WTC11 (cell line): ENCODE data around the gene TMEM108. TPM values are rescaled to one million over a fixed set of nuclear protein-coding genes. Genes with fewer than 3 reads are reported as not detected.

Experiments used
- ATAC-seq: fragments of 200-7000 bp; cut with Tn5 transposase; 2 replicates; pipeline ENCODE4 v1.10.0; 2021; ENCODE audit warnings: mild to moderate bottlenecking, moderate library complexity
- CTCF ChIA-PET: fragments of 300-600 bp; sonication (Branson Sonifier 250); formaldehyde crosslinking; loops from one replicate; lab custom pipeline; 2021; ENCODE audit warnings: antibody characterized with exemption; lab: Charles Lee
- POLR2A ChIA-PET: fragments of 350-600 bp; sonication (Branson Sonifier 250); formaldehyde crosslinking; loops from one replicate; lab custom pipeline; 2021; ENCODE audit warnings: antibody characterized with exemption; lab: Charles Lee
- DNase-seq: peaks from one replicate; pipeline ENCODE4 v3.0.0; 2021; ENCODE audit warnings: low spot score
- H3K27ac Mint-ChIP-seq: 2 replicates; pipeline ENCODE4 v1.8.0; 2021; ENCODE audit warnings: mixed read lengths
- H3K27me3 Mint-ChIP-seq: 2 replicates; pipeline ENCODE4 v1.8.0; 2021; ENCODE audit warnings: low read depth, mild to moderate bottlenecking, moderate library complexity, mixed read lengths
- H3K36me3 Mint-ChIP-seq: 2 replicates; pipeline ENCODE4 v1.8.0; 2021; ENCODE audit warnings: mixed read lengths
- H3K4me1 Mint-ChIP-seq: 2 replicates; pipeline ENCODE4 v1.8.0; 2022; ENCODE audit warnings: mixed read lengths
- H3K4me3 Mint-ChIP-seq: 2 replicates; pipeline ENCODE4 v1.8.0; 2021; ENCODE audit warnings: mild to moderate bottlenecking, moderate library complexity, mixed read lengths
- H3K9me3 Mint-ChIP-seq: 2 replicates; pipeline ENCODE4 v1.8.0; 2021; ENCODE audit warnings: mixed read lengths
- CREB1 ChIP-seq: sonication (generic); formaldehyde crosslinking; IDR thresholded peaks from 2 replicates; pipeline ENCODE4 v1.8.0; 2023; ENCODE audit warnings: mild to moderate bottlenecking, missing genetic modification reagents
- ESRRA ChIP-seq: sonication (generic); formaldehyde crosslinking; IDR thresholded peaks from 2 replicates; pipeline ENCODE4 v1.8.1; 2022; ENCODE audit warnings: mild to moderate bottlenecking, missing genetic modification reagents, borderline replicate concordance
- HMGA2 ChIP-seq: fragments of 250-450 bp; sonication (Bioruptor Pico); IDR thresholded peaks from 2 replicates; pipeline ENCODE4 v1.4.0; 2021; ENCODE audit warnings: mild to moderate bottlenecking, moderate library complexity
- JUN ChIP-seq: sonication (generic); formaldehyde crosslinking; IDR thresholded peaks from 2 replicates; pipeline ENCODE4 v1.8.0; 2023; ENCODE audit warnings: mild to moderate bottlenecking, missing genetic modification reagents
- MXD4 ChIP-seq: fragments of 250-450 bp; sonication (Bioruptor Pico); IDR thresholded peaks from 2 replicates; pipeline ENCODE4 v1.8.0; 2021; ENCODE audit warnings: mild to moderate bottlenecking, moderate library complexity, borderline replicate concordance
- MYBL2 ChIP-seq: sonication (generic); formaldehyde crosslinking; IDR thresholded peaks from 2 replicates; pipeline ENCODE4 v1.8.1; 2023; ENCODE audit warnings: mild to moderate bottlenecking, moderate library complexity, missing genetic modification reagents
- NR2C2 ChIP-seq: sonication (generic); formaldehyde crosslinking; IDR thresholded peaks from 2 replicates; pipeline ENCODE4 v1.8.0; 2022; ENCODE audit warnings: mild to moderate bottlenecking, missing genetic modification reagents
- PRRX2 ChIP-seq: fragments of 250-450 bp; sonication (Bioruptor Pico); IDR thresholded peaks from 2 replicates; pipeline ENCODE4 v1.8.0; 2021; ENCODE audit warnings: mild to moderate bottlenecking
- RORB ChIP-seq: fragments of 250-450 bp; sonication (Bioruptor Pico); IDR thresholded peaks from 2 replicates; pipeline ENCODE4 v1.9.0; 2021; ENCODE audit warnings: mild to moderate bottlenecking
- SMAD3 ChIP-seq: sonication (generic); formaldehyde crosslinking; IDR thresholded peaks from 2 replicates; pipeline ENCODE4 v1.8.0; 2022; ENCODE audit warnings: missing genetic modification reagents, mild to moderate bottlenecking, borderline replicate concordance
- TCF7 ChIP-seq: sonication (generic); formaldehyde crosslinking; IDR thresholded peaks from 2 replicates; pipeline ENCODE4 v1.8.0; 2022; ENCODE audit warnings: mild to moderate bottlenecking, low read depth, missing genetic modification reagents, moderate library complexity
- TEAD1 ChIP-seq: sonication (generic); formaldehyde crosslinking; IDR thresholded peaks from 2 replicates; pipeline ENCODE4 v1.8.0; 2022; ENCODE audit warnings: mild to moderate bottlenecking, missing genetic modification reagents
- TP53 ChIP-seq: sonication (generic); formaldehyde crosslinking; IDR thresholded peaks from 2 replicates; pipeline ENCODE4 v1.8.1; 2023; ENCODE audit warnings: mild to moderate bottlenecking, missing genetic modification reagents
- ZNF219 ChIP-seq: sonication (generic); formaldehyde crosslinking; IDR thresholded peaks from 2 replicates; pipeline ENCODE4 v1.8.0; 2023; ENCODE audit warnings: missing genetic modification reagents, mild to moderate bottlenecking, borderline replicate concordance
- ZNF317 ChIP-seq: sonication (generic); formaldehyde crosslinking; IDR thresholded peaks from 2 replicates; pipeline ENCODE4 v1.8.1; 2023; ENCODE audit warnings: low read depth, mild to moderate bottlenecking, moderate library complexity, missing genetic modification reagents, borderline replicate concordance
- ZNF396 ChIP-seq: fragments of 250-450 bp; sonication (Bioruptor Pico); IDR thresholded peaks from 2 replicates; pipeline ENCODE4 v1.8.0; 2021; ENCODE audit warnings: mild to moderate bottlenecking, moderate library complexity, borderline replicate concordance
- ZNF423 ChIP-seq: fragments of 250-450 bp; sonication (Bioruptor Pico); IDR thresholded peaks from 2 replicates; pipeline ENCODE4 v2.1.2; 2022; ENCODE audit warnings: mild to moderate bottlenecking, moderate library complexity
- total RNA-seq: library from RNA; stranded (reverse); gene quantifications from 3 replicates; pipeline ENCODE4 v1.2.3, GENCODE V29; 2021
- TF ChIP-seq, protein P1 (sequence below): sonication (generic); formaldehyde crosslinking; IDR thresholded peaks from 2 replicates; pipeline ENCODE4 v1.8.0; 2023; ENCODE audit warnings: missing genetic modification reagents, mild to moderate bottlenecking, borderline replicate concordance
- TF ChIP-seq, protein P2 (sequence below): sonication (generic); formaldehyde crosslinking; IDR thresholded peaks from 2 replicates; pipeline ENCODE4 v1.8.1; 2022; ENCODE audit warnings: low read depth, missing genetic modification reagents, borderline replicate concordance
- TF ChIP-seq, protein P3 (sequence below): sonication (generic); formaldehyde crosslinking; conservative IDR thresholded peaks from 2 replicates; pipeline ENCODE4 v1.8.1; 2023; ENCODE audit warnings: mild to moderate bottlenecking, low read depth, missing genetic modification reagents, moderate library complexity

TMEM108 gene
- total RNA-seq, 1 experiment from 2014 or later, result 14.7 TPM

DNA sequence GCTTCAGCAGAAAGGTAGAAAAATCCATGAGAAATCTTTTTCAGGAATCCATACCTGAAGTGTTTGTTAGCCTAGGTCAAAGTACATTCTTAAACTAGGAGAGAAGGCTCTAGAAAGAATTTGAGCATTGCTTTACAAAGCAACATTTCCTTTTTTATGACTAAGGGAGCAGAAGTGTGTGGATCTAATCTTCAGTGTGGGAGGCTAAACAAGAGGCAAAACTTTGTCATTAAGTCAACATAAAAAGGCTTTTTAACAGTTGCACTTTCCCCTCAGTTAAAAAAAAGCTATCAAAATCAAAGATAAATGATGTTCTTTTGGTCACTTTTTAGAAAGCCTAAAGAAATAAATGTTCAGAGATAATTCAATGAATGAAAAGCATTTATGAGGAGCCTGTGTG is 154.8 kb downstream of the TMEM108 start (continued):
- TF ChIP-seq, protein P1, sequence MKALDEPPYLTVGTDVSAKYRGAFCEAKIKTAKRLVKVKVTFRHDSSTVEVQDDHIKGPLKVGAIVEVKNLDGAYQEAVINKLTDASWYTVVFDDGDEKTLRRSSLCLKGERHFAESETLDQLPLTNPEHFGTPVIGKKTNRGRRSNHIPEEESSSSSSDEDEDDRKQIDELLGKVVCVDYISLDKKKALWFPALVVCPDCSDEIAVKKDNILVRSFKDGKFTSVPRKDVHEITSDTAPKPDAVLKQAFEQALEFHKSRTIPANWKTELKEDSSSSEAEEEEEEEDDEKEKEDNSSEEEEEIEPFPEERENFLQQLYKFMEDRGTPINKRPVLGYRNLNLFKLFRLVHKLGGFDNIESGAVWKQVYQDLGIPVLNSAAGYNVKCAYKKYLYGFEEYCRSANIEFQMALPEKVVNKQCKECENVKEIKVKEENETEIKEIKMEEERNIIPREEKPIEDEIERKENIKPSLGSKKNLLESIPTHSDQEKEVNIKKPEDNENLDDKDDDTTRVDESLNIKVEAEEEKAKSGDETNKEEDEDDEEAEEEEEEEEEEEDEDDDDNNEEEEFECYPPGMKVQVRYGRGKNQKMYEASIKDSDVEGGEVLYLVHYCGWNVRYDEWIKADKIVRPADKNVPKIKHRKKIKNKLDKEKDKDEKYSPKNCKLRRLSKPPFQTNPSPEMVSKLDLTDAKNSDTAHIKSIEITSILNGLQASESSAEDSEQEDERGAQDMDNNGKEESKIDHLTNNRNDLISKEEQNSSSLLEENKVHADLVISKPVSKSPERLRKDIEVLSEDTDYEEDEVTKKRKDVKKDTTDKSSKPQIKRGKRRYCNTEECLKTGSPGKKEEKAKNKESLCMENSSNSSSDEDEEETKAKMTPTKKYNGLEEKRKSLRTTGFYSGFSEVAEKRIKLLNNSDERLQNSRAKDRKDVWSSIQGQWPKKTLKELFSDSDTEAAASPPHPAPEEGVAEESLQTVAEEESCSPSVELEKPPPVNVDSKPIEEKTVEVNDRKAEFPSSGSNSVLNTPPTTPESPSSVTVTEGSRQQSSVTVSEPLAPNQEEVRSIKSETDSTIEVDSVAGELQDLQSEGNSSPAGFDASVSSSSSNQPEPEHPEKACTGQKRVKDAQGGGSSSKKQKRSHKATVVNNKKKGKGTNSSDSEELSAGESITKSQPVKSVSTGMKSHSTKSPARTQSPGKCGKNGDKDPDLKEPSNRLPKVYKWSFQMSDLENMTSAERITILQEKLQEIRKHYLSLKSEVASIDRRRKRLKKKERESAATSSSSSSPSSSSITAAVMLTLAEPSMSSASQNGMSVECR (CRISPR knock-in tag), result no peak
- no peak for TF ChIP-seq MYBL2 (CRISPR knock-in tag)
- TF ChIP-seq SMAD3 (CRISPR knock-in tag), result no peak
- TF ChIP-seq TP53 (CRISPR knock-in tag), result no peak
- no peak for TF ChIP-seq TEAD1 (CRISPR knock-in tag)
- no peak for TF ChIP-seq JUN (CRISPR knock-in tag)
- no peak for TF ChIP-seq ZNF219 (CRISPR knock-in tag)
- TF ChIP-seq TCF7 (CRISPR knock-in tag), result no peak

DNA sequence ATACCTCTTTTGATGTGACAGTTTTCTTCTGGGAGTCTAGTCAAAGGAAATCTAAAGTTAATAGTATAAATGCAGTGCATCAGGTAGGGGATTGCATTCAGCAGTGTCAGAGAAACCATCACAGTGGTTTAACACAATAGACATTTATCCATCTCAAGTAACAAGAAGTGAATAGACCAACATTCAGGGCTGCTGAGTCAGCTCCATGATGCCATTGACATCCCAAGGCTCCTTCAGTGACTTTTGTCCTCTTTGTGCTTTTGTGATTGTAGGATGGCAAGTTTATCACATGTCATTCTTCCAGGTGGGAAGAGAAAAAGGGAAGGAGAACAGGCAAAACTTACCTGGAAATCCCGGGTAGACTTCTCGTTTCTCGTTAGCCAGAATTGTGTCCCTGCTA is 158.3 kb downstream of the TMEM108 start:
- peaks cover 32% of the 10 kb centered on the region for H3K36me3 Mint-ChIP-seq
- no peak for TF ChIP-seq ZNF396
- TF ChIP-seq PRRX2 (CRISPR knock-in tag), result no peak
- no peak for TF ChIP-seq ZNF423 (CRISPR knock-in tag)
- TF ChIP-seq, protein P2, sequence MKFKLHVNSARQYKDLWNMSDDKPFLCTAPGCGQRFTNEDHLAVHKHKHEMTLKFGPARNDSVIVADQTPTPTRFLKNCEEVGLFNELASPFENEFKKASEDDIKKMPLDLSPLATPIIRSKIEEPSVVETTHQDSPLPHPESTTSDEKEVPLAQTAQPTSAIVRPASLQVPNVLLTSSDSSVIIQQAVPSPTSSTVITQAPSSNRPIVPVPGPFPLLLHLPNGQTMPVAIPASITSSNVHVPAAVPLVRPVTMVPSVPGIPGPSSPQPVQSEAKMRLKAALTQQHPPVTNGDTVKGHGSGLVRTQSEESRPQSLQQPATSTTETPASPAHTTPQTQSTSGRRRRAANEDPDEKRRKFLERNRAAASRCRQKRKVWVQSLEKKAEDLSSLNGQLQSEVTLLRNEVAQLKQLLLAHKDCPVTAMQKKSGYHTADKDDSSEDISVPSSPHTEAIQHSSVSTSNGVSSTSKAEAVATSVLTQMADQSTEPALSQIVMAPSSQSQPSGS (CRISPR knock-in tag), result no peak
- TF ChIP-seq HMGA2 (CRISPR knock-in tag), result no peak
- no peak for TF ChIP-seq ZNF317 (CRISPR knock-in tag)
- TF ChIP-seq MXD4, result no peak
- TF ChIP-seq JUN (CRISPR knock-in tag), result no peak
- TF ChIP-seq CREB1 (CRISPR knock-in tag), result no peak
- TF ChIP-seq, protein P3, sequence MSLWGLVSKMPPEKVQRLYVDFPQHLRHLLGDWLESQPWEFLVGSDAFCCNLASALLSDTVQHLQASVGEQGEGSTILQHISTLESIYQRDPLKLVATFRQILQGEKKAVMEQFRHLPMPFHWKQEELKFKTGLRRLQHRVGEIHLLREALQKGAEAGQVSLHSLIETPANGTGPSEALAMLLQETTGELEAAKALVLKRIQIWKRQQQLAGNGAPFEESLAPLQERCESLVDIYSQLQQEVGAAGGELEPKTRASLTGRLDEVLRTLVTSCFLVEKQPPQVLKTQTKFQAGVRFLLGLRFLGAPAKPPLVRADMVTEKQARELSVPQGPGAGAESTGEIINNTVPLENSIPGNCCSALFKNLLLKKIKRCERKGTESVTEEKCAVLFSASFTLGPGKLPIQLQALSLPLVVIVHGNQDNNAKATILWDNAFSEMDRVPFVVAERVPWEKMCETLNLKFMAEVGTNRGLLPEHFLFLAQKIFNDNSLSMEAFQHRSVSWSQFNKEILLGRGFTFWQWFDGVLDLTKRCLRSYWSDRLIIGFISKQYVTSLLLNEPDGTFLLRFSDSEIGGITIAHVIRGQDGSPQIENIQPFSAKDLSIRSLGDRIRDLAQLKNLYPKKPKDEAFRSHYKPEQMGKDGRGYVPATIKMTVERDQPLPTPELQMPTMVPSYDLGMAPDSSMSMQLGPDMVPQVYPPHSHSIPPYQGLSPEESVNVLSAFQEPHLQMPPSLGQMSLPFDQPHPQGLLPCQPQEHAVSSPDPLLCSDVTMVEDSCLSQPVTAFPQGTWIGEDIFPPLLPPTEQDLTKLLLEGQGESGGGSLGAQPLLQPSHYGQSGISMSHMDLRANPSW, result no peak
- no peak for ATAC-seq
- POLR2A ChIA-PET, result no interaction called here
- H3K27ac Mint-ChIP-seq, result no peak overlapping the region
- peaks cover 21% of the 10 kb centered on the region for H3K4me1 Mint-ChIP-seq
- no peak overlapping the region for H3K4me3 Mint-ChIP-seq
- H3K27me3 Mint-ChIP-seq, result no peaks in the 10 kb centered on the region; the same call in 1 of the 2 replicates
- peaks cover 36% of the 10 kb centered on the region for H3K9me3 Mint-ChIP-seq
- CTCF ChIA-PET, result no interaction called here
- DNase-seq, result no peak

DNA sequence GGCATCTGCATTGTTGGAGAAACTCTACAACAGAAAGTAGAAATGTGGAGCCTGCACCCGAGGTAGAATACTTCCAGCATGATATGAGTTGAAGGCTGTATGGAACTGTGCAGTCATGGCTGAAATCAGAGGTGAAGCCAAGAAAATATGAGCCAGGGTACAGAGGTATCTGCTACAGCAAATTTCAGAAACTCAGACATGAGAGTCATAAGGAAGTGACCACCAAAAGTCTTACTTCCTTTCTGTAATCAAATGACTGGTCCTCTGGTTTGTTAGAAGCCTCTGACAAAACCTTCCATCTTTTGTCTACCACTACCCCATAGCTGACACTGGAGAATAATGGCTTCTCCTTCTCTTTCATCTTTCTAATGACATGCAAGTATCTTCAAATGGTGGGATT is 159.4 kb downstream of the TMEM108 start:
- TF ChIP-seq JUN (CRISPR knock-in tag), result no peak
- TF ChIP-seq NR2C2 (CRISPR knock-in tag), result no peak
- TF ChIP-seq ESRRA, result no peak
- TF ChIP-seq HMGA2 (CRISPR knock-in tag), result no peak
- TF ChIP-seq RORB, result no peak
- TF ChIP-seq, protein P1 (CRISPR knock-in tag), result no peak
- Mint-ChIP-seq H3K4me3 (no peak overlapping the region), H3K27ac (no peak overlapping the region), H3K9me3 (peaks cover 46% of the 10 kb centered on the region), H3K36me3 (peaks cover 42% of the 10 kb centered on the region), H3K4me1 (peaks cover 10% of the 10 kb centered on the region), H3K27me3 (no peaks in the 10 kb centered on the region; the same call in 1 of the 2 replicates)
- ATAC-seq (no peak), DNase-seq (no peak)
- ChIA-PET POLR2A (no interaction called here), CTCF (no interaction called here)
